Jurkat, Clone E6-1 (cell line): ENCODE measurements around the gene DISC1.
"Not testable (repeated sequence)": the region's sequence is repeated elsewhere in the genome, so short reads cannot be mapped to it uniquely, and the experiment has no call there.

ENCODE experiments used
- DNase-seq: peaks from one replicate; pipeline ENCODE4 v3.0.0-alpha.2; 2011; ENCODE audit warnings: low read depth, low spot score
- H3K4me3 ChIP-seq: 2 replicates; pipeline ENCODE4 v1.5.1; 2011; ENCODE audit warnings: mild to moderate bottlenecking, low read length, control low read depth, moderate library complexity

The DISC1 gene

DNA sequence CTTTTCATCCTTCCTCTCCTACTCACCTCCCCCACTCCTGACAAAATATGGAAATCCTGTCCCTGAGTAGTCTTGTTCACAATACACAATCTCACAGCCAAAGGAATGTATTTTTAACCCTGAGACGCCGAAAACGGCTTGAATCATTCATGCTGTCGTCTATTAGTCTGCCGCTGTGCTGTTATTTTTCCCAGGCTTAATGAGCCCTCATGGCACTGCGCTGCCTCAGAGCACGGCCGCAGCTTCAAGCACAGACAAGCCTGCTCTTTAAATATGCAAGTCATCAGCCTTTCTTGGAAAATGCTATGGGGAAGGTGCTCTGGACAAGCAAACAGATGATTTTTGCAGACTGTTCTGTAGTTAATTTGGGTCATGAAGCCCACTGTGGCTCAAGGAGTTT is 302.7 kb downstream of the DISC1 start:
- H3K4me3 ChIP-seq, result no peak overlapping the region
- DNase-seq, result no peak

DNA sequence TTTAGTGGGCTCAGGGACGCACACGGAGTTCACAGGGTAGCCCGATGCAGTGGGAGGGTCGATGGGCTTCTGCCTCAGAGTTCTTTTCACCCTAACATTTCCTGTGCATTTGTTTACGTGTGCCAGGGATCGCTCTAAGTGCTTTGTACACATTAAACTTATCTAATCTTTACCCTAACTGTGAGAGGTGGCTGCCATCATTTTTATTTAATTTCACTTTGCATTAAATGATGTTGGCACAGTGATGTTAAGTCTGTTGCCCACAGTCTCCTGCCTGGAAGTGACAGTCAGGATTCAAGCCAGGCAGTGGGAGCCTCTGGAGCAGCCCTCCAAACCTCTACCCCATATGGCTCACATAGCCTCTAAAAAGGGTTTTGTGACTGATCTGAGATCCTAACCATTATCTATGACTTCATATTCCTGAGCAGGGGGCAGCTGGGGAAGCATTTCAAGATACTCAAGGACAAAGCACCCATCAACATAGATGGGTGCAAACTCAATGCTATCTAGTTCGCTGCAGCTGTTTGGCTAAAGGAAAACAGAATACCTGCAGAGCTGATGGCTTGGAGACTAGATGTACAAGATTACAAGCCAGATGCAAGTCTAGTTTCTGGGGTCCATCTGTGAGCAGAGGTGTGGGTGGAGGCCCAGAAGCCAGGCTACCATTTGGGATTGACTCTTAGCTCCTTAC is 303.8 kb downstream of the DISC1 start:
- DNase-seq, result no peak
- H3K4me3 ChIP-seq, result no peak overlapping the region

DNA sequence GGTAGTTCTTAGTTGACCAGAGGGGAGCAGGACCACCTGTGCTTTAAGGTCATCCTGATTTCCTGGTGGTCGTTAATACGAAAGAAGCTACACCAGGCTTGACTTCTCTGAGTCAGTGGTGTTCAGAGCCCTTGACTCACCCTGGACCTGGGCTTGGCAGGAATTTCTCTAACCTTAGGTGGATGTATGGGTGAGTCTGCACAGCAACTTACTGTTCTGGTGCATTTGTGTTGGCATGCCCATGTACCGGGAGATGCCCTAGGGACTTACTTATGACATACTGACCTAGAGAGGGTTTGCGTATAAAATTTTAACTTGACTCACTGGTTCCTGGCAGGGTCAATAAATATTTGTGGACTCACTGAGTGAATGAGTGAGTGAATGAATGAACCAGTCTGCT is 304.6 kb downstream of the DISC1 start:
- no peak for DNase-seq
- no peak overlapping the region for H3K4me3 ChIP-seq

DNA sequence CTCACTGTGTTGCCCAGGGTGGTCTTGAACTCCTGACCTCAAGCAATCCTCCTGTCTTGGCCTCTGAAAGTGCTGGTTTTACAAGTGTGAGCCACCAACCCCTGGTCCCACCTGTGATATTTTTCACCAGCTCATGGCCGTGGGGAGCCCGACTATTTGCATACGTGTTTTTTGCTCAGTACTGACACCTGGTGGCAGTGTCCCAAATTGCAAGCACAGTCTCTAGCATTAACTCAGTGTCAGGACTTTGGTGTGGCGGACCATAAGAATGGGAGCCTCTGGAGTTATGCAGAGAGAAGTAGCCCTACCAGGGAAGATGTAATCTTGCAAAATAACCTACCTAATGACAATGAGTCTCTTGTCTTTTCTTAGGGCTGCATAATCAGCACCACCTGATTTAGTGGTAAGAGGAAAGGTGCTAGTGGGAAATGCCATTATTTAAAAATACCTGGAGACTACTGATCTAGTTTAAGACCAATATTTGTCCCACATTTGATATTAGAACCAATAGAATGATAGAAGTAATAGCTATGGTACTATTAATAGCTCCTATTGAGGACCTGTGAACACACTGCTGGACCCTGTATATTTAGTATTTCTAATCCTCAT is 305.4 kb downstream of the DISC1 start:
- H3K4me3 ChIP-seq, result no peak overlapping the region
- no peak for DNase-seq

DNA sequence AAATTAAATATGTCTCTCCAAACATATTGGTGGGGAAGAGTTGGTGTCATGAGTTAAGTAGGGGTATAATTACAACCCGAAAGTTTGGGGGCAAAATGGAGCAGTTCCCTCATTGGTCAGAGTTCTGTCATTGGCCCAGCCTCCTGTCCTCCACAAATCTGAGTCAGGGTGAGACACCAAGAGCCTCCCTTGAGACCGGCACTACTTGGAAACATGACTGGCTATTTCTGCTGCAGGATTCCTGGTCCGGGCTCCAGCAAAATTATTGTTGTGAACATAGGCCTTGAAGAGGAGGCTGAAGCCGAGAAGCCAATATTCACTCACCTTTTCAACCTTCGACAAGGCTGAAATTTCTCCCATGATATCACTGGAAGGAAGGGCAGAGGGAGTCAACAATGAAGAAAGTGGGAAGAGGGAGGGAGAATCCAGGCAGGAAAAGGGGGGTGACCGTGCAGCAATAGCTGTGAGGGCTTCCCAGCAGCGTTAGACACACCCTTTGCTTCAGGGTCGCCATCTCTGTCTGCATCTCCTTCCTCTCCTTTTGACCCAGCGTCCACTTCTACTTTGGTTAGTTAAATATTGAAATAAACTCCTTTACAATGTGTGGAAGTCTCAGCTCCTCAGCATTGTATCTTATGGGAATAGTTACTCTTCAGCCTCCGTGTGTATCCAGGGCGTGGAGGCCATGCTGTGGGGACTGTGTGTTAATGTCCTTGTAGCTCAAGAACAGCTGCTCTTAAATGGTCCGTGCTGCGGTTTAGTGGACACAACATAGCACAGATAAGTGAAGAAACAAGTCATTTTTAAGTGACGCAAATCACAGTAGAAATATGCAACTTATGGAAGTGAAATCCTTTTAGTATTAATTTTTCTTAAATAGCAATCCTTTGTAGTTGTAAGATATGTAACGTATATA is 307.4 kb downstream of the DISC1 start:
- H3K4me3 ChIP-seq, result no peak overlapping the region
- no peak for DNase-seq

DNA sequence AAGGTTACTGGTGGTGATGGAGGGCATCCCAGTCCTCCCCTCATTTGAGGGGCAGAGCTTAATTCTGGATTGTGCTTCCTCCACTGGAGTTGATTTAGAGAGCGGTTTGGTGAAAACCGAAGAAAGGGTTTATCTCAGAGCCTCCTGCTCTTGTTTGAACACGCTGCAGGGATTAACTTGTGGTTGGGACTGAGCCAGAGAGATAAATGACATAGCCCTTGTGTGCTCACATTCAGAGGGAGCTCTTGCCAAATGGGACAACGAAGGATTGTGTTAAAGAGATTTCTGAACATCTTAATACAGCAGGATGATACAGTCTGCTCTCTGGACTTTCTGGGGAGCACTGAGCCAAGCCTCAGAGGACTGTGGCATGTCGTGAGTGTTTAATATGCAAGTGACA is 308.2 kb downstream of the DISC1 start:
- no peak overlapping the region for H3K4me3 ChIP-seq
- no peak for DNase-seq

DNA sequence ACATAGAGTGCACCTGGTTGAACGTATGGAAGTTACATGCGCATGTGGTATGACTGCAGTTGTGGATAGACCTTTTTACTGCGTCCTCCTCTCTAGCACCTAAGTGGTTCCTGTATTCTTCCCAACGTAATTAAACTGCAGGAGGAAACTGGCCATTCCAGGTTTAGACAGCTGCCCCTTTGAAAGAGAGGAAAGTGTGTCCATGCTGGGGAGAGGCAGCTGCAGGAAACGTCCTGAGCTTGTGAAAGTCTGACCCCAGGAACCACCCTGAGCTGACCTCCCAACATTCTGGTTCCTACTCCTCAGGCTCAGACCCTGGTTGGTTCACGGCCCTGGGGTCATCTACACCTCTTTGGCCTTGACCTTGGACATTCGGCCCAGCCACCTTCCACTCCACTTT is 309.3 kb downstream of the DISC1 start:
- H3K4me3 ChIP-seq, result no peak overlapping the region
- no peak for DNase-seq

DNA sequence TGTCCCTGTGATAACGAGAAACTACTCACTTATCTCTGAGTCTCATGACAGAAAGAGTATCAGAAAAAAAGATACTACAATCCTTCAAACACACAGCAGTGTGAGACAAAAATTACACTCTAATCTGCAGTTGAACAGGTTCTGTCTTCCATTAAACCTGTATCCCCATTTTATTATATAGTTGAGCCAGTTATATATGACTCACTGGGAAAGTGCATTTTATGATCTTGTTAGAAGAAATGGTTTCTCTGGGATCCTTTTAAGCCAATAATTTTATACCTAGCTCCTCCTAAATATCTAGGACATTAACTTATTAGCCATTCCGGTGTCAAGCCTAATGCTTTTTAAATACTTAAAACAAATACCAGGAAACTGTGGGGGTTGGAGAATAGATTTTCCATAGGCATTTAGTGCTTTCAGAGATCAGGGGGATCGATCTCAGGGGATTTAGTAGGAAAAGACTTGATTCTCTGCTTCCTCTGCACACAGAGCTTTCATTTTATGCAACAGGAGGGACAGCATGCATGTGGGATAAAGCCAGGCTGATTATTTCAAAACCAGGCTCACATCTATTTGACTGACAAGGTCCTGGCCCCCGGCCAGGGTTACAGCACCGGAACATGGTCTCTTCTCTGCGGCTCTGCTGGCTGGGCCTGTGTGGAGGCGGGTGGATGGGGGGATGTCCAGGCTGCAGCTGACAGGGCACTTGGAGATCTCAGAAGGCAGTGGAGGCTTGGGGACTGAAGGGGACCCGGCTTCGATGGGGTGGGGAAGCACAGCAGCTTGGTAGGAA is 310.6 kb downstream of the DISC1 start:
- DNase-seq, result no peak
- no peak overlapping the region for H3K4me3 ChIP-seq

DNA sequence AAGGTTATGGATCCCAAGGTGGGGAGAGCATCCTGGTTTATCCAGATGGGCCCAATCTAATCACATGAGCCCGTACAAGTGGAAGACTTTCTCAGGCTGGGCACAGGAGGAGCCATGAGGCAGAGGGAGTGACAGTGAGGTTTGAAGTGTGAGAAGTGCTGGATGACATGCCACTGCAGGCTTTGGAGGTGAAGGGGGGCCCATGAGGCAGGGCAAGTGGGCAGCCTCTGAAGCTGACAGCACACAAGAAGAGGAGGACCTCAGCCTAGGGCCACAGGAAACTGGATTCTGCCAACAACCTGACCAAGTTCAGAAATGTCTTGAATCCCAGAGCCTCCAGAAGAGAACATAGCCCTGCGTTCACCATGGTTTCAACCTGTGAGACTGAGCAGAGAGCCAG is 311.6 kb downstream of the DISC1 start:
- no peak overlapping the region for H3K4me3 ChIP-seq
- DNase-seq, result no peak

DNA sequence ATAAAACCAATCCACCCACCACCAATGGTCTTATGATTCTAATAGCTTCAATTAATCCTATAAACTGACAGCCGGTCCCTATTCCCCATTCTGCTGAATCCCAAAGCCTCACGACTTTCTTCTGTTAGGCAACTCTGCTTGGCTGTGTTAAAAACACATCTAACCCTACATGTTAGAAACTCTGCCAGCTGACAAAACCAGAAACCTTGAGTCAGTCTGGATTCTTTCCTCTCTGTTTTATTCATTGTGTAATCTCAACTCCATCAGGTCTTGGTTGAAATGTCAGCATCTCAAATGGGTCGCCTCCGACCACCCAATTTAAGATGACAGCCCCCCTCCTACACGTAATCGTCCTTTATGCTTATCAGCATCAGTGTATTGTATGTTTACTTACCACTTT is 312.1 kb downstream of the DISC1 start:
- no peak overlapping the region for H3K4me3 ChIP-seq
- DNase-seq, result no peak

DNA sequence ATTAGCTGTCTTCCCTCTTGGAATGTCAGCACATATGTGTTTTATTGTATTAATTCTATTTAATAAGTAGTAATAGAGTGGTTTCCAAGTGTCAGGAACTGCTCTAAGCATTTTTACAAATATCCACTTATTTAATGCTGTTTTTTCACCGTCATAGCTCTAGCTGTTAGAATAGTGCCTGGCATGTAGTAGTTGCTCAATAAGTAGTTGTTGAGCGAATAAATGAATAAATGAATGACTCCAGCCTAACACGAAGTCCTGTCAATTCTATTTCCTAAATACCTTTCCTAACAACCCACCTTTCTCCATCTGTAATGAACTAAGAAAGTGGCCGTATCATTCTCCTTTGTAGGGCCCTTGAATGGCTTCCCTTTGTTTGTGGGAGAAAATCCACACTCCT is 312.5 kb downstream of the DISC1 start:
- no peak overlapping the region for H3K4me3 ChIP-seq
- no peak for DNase-seq

DNA sequence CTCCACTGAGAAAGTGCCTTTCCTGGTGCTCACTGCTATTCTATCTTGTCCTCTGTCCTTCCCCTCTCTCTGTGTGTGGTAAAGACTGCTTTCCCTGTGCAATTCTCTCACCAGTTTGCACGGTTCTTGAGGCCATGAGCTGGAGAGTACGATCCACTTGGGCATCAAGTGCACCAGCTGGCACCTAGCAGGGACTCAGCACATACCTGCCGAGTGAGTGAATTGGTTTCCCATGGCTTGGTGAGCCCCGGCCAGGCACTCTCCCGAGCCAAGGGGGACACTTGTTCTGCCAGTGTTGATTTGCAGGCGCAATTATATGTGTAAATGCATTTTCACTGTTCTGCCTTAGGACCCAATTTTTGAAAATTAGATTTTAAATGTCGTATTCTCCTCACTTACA is 313.5 kb downstream of the DISC1 start:
- H3K4me3 ChIP-seq, result no peak overlapping the region
- DNase-seq, result no peak

DNA sequence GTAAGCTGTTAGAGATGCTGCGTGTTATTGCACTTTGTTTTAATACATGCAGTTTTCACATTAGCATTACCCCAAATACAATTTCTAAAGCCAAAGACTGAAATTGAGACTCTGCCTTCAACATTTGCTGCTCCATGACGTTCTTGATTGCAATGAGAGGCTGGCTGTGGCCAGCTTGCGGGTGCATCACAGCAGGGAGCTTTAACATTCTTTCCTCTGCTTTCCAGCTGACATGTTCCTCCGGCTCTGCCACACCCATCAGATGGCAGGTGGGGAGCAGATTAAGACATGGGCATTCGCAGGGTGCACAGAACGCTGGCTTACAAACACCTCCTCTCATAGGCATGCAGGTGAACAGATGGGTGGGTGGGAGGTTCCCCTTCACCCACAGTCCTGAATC is 314.1 kb downstream of the DISC1 start:
- H3K4me3 ChIP-seq, result no peak overlapping the region
- no peak for DNase-seq

DNA sequence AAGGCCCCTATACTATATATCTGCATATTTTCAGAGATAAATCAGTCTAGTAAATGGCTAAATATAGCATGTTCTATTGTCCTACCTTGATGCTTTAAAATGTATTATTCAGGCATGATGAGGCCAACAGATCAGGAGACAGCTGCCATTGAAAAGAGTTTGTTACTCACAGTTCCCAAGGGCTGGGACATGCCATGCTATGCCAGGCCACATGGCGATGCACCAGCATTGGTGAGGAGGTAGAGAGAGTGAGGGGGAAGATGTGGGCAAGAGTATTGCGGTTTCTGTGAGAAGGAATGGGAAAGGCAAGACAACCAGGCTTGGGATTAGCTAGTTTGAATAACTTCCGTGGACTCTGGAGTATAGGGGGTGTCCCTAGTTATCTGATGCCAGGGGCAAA is 316.5 kb downstream of the DISC1 start:
- no peak overlapping the region for H3K4me3 ChIP-seq
- no peak for DNase-seq

DNA sequence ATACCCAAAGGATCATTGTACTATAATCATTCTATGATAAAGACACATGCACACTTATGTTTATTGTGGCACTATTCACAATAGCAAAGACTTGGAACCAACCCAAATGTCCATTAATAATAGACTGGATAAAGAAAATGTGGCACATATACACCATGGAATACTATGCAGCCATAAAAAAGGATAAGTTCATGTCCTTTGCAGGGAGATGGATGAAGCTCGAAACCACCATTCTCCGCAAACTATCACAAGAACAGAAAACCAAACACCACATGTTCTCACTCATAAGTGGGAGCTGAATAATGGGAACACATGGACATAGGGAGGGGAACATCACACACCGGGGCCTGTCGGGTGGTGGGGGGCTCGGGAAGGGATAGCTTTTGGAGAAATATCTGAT is 321.5 kb downstream of the DISC1 start:
- not testable (repeated sequence) for H3K4me3 ChIP-seq, DNase-seq

DNA sequence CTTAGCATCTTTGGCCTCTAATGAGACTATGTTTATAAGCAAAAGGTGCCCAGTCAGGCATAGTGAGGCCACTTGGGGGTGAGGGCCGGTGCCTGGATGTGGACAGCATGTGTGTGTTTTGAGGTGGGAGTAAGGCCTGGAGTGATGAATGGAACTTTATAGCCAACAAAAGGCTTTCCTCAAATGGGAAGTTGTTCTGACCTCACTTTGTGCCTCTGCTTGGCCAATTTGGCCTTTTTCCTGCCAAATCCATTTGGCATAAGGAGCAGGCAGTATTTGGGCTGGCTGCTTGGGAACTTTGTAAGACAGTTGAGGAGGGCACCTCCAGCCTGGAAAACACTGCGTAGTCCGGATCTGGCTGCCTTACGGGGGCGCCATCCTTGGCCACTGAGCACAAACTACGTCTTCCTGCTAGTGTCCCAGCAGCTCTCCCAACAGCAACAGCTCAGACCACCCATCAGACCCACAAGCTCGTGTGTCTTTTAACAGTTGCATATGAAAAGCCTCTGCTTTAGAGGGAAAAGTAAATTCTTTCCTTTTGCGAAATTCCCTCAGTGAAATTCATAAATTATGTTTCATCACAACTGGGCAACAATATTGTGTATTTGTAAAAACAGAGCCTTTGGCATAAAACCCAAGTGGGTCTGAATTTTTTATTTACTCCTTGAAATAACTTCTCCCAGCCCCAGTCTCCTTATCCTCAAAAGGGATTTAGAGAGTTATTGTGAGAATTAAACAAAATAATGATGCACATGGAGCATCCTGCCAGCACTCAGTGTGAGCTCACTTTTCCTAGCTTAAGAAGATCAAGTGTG is 322.9 kb downstream of the DISC1 start:
- no peak for DNase-seq
- H3K4me3 ChIP-seq, result no peak overlapping the region

DNA sequence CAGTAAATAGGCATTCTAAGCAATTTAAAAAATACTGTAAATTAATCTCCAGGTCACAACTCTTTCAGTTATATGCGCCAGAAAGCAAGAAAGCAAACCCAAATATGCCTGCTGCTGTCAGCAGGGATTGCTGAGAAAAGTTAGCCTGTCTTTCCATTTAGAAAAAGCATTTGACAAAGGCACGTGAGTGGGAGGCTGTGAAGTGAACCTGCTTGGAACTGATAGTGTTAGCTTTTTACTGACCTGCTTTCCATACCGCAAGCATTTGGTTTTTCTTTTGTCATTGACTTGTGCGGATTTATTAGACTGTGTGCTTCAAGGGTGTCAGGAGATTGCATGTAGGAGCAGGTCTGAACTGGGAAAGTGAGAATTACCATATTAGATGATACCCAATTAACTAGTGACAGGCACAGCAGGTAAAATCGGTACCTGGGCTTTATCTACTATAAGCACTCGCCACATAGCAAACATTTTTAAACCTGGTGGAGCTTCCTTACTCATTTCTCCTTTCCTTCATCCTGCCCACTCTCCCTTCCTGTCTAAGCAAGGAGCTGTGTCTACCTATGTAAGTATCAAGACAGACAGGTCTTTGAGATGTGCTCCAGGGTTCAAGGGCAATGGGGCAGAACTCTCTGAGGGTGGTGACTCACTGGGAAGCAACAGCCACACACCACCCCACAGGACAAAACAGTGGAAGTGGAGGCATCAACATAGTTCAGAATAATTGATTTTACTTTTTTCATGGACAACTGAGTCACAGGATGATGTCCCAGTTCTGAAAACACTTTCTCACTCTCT is 323.9 kb downstream of the DISC1 start:
- DNase-seq, result no peak
- H3K4me3 ChIP-seq, result no peak overlapping the region

DNA sequence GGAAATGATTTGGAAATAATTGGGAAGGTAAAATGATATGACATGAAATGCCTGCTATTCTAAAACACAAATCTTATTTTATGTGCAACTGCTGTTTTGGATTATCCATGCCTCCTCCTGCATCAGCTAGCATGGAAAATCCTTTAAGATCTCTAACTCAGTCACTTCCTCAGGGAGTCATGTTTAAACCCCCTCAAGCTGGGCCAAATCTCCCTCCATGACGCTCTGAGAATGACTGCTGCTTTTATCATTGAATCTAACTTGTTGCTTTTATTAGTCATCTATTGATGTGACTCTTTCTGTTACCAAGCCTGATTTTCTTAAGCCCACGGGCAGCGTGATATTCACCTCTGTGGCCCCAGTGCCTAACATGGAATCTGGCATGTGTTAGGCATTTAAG is 324.8 kb downstream of the DISC1 start:
- DNase-seq, result no peak
- H3K4me3 ChIP-seq, result no peak overlapping the region
